ENCODE data around the gene PACSIN1. TPM values are rescaled to one million over a fixed set of nuclear protein-coding genes. Genes with fewer than 3 reads are reported as not detected.

Gene PACSIN1
- total RNA-seq, 1 experiment from 2014 or later: not detected

- ChIA-PET POLR2A (ENCODE audit: low non-redundant PET) (no interaction called here), CTCF (no interaction called here)
- Histone ChIP-seq H3K9me3 (ENCODE audit: low read depth, low read length, poor library complexity, severe bottlenecking) (no peaks in the 10 kb centered on the region), H3K27ac (ENCODE audit: low read depth, low read length, poor library complexity, severe bottlenecking) (no peak overlapping the region), H3K4me1 (ENCODE audit: insufficient read depth, low read length, poor library complexity, severe bottlenecking) (no peaks in the 10 kb centered on the region), H3K27me3 (replicated peaks; ENCODE audit: insufficient read depth, low read depth, low read length, poor library complexity) (no peaks in the 10 kb centered on the region), H3K36me3 (ENCODE audit: insufficient read depth, low read length, poor library complexity, severe bottlenecking) (no peaks in the 10 kb centered on the region), H3K4me3 (ENCODE audit: low read depth, low read length, poor library complexity, severe bottlenecking) (no peak overlapping the region)
- no peak for DNase-seq (ENCODE audit: low spot score)
- TF ChIP-seq CTCF (conservative IDR thresholded peaks at IDR 0.05; ENCODE audit: low read depth, low read length) (no peak), EZH2 (IDR thresholded peaks at IDR 0.05; ENCODE audit: borderline replicate concordance, low read depth, low read length, poor library complexity, severe bottlenecking) (no peak)
- no TSS peak for BruUV-seq (replicated peaks)
- intact Hi-C loops (cut with micrococcal nuclease; ENCODE audit: unreplicated experiment): no loop called here
These were observed 70.5 kb downstream of the PACSIN1 start for GRCh38 chr6:34536251-34536958.

DNA sequence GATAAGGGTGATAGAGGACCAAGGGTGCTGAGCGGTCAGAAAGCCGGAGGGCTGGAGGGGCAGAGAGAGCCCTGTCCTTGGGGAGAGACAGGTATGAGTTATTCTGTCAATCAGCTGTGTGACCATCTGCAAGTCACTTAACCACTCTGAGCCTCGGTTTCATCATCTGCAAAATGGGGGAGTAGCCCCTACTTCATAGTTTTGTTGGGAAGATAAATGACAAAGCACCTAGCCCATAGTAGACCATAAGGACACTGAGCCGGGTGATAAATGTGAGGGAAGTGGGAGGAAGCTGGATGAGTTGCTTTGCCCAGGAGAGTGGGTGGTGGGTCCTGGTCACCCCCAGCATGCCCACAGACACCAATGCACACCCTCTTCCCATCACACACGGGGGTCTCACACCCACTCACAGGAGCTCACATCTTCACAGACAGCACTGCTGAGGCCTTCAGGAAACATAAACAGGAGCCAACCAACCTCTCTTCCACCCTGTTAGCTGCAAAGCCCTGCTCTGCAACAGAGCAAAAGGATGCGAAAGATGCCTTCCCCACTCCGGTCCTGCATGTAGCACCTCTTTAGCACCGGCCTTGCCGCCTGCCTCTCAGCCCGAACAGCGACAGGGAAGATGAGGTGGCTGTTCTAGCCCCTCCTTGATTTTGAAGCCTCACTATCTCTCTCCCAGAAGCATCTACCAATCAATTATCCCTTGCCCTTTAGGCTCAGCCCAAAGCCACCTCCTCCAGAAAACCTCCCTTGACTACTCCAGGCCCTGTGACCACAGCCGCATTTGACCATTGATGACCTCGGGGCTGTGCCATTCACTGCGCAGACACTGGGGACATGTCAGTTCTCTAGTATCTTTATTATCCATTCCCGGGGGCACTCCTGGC, 71.3 kb downstream of the PACSIN1 start:
- Histone ChIP-seq H3K36me3 (ENCODE audit: insufficient read depth, low read length, poor library complexity, severe bottlenecking) (no peaks in the 10 kb centered on the region), H3K27ac (ENCODE audit: low read depth, low read length, poor library complexity, severe bottlenecking) (no peak overlapping the region), H3K4me1 (ENCODE audit: insufficient read depth, low read length, poor library complexity, severe bottlenecking) (no peaks in the 10 kb centered on the region), H3K4me3 (ENCODE audit: low read depth, low read length, poor library complexity, severe bottlenecking) (no peak overlapping the region), H3K9me3 (ENCODE audit: low read depth, low read length, poor library complexity, severe bottlenecking) (no peaks in the 10 kb centered on the region), H3K27me3 (replicated peaks; ENCODE audit: insufficient read depth, low read depth, low read length, poor library complexity) (no peaks in the 10 kb centered on the region)
- BruUV-seq (replicated peaks): no TSS peak
- DNase-seq (ENCODE audit: low spot score): no peak
- CTCF ChIA-PET: no interaction called here
- POLR2A ChIA-PET (ENCODE audit: low non-redundant PET): no interaction called here
- intact Hi-C loops (cut with micrococcal nuclease; ENCODE audit: unreplicated experiment): no loop called here
- TF ChIP-seq EZH2 (IDR thresholded peaks at IDR 0.05; ENCODE audit: borderline replicate concordance, low read depth, low read length, poor library complexity, severe bottlenecking) (no peak), CTCF (conservative IDR thresholded peaks at IDR 0.05; ENCODE audit: low read depth, low read length) (no peak)

DNA sequence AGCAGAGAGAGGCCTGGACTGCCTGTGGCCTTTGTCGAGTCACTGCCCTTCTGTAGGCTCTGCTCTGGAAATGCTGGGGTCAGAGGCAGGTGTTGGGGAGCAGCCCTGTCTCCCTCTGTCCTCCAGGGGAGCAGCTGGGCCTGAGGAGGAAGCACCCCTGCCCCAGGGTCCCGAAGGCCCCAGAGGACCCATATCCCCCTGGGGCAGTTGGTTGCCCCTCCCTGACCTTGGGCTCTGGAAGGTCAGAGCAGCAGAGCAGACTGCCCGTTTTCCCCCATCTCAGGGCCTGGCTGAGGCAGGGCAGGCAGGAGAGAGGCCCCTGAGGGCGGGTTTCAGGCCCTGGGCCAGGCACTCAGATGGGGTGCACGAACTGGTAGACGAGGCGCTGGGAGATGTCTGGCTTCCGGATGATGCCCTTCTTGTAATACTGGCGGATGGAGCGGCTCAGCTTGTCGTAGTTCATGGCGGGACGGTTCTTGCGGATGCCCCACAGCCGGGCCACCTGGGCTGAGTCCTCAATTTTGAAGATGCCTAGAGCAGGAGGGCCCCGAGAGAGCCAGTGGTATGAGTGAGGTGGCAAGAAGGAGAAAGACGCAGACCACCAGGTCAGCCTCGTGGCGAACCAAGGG, 72.2 kb downstream of the PACSIN1 start:
- no peak for TF ChIP-seq CTCF (conservative IDR thresholded peaks at IDR 0.05; ENCODE audit: low read depth, low read length)
- no peak for TF ChIP-seq EZH2 (IDR thresholded peaks at IDR 0.05; ENCODE audit: borderline replicate concordance, low read depth, low read length, poor library complexity, severe bottlenecking)
- ChIA-PET CTCF (no interaction called here), POLR2A (ENCODE audit: low non-redundant PET) (no interaction called here)
- no peaks in the 10 kb centered on the region for H3K9me3 ChIP-seq (ENCODE audit: low read depth, low read length, poor library complexity, severe bottlenecking)
- no peak for DNase-seq (ENCODE audit: low spot score)
- H3K27ac ChIP-seq (ENCODE audit: low read depth, low read length, poor library complexity, severe bottlenecking): no peak overlapping the region
- no TSS peak for BruUV-seq (replicated peaks)
- H3K36me3 ChIP-seq (ENCODE audit: insufficient read depth, low read length, poor library complexity, severe bottlenecking): no peaks in the 10 kb centered on the region
- intact Hi-C loops (cut with micrococcal nuclease; ENCODE audit: unreplicated experiment): no loop called here
- H3K4me3 ChIP-seq (ENCODE audit: low read depth, low read length, poor library complexity, severe bottlenecking): no peak overlapping the region
- H3K27me3 ChIP-seq (replicated peaks; ENCODE audit: insufficient read depth, low read depth, low read length, poor library complexity): no peaks in the 10 kb centered on the region
- no peaks in the 10 kb centered on the region for H3K4me1 ChIP-seq (ENCODE audit: insufficient read depth, low read length, poor library complexity, severe bottlenecking)
